Right forelimb (tissue), 1 donor: ENCODE data around the gene IL15RA.
"Not testable (repeated sequence)": the region's sequence is repeated elsewhere in the genome, so short reads cannot be mapped to it uniquely, and the experiment has no call there.

Source experiments
- DNase-seq: peaks from one replicate; pipeline ENCODE4 v3.0.0-alpha.2; 2018

Gene IL15RA

DNA sequence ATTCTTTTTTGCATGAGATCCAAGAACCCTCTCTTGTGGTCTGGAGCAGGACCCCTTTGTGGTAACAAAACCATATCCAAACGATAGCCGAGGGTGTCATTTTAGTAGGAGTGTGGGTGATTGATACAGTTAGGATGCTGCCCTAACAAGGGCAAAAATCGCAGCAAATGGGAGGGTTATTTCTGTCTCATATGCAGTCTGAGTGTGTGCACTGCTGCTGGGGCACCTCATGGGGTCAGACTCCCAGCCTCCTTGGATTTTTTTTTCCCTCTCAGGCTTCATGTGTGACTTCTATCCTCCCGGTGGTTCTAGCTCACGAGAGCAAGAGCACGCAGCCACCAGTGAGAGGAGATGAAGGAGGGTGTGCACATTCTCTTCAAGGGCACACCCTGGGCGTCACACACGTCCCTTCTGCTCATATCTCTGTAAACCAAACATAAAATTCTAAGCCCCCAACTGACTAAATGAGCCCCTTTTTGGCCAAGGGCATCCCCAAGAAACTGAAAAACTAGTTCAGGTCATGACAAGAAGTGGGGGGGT lies 28.6 kb upstream of the IL15RA start:
- DNase-seq: no peak

DNA sequence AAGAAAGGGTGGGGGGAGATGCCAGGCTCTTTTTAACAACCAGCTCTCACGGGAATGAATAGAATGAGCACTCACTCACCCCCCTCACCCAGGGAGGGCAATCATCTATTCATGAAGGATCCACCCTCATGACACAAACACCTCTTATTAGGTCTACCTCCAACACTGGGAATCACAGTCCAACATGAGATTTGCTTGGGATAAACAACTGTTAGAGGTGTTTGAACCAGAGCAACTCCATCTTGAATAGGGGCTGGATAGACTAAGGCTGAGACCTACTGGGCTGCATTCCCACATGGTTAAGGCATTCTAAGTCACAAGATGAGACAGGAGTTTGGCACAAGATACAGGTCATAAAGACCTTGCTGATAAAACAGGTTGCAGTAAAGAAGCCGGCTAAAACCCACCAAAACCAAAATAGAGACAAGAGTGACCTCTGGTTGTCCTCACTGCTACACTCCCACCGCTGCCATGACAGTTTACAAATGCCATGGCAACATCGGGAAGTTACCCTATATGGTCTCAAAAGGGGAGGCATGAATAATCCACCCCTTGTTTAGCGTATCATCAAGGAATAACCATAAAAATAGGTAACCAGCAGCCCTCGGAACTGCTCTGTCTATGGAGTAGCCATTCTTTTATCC lies 27.9 kb upstream of the IL15RA start:
- not testable (repeated sequence) for DNase-seq

DNA sequence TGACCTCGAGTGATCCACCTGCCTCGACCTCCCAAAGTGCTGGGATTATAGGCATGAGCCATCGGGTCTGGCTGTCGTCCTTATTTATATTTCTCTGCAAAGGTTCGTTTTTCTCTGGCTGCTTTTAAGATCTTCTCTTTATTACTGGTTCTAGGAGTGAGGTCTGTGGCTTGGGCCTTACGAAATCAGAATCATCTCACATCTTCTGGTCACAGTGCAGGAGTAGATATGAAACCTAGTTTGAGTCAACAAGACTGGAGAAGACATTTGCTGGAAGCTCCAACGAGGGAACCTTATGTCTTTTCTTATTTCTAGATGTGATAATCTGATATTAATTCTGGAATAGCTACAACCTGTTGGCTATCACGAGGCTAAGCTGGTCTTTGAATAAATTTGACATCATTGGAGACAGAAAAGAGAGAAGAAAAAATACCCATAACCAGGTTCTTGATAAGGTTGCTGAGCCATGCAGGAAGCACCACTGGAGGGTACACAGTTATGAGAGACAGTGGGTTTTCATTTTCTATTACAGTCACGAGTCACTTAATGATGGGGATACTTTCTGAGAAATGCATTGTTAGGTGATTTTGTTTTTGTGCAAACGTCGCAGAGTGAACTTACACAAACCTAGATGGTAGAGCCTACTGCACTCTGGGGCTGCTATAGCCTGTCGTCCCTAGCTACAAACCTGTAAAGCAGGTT lies 25.6 kb upstream of the IL15RA start:
- DNase-seq: no peak

DNA sequence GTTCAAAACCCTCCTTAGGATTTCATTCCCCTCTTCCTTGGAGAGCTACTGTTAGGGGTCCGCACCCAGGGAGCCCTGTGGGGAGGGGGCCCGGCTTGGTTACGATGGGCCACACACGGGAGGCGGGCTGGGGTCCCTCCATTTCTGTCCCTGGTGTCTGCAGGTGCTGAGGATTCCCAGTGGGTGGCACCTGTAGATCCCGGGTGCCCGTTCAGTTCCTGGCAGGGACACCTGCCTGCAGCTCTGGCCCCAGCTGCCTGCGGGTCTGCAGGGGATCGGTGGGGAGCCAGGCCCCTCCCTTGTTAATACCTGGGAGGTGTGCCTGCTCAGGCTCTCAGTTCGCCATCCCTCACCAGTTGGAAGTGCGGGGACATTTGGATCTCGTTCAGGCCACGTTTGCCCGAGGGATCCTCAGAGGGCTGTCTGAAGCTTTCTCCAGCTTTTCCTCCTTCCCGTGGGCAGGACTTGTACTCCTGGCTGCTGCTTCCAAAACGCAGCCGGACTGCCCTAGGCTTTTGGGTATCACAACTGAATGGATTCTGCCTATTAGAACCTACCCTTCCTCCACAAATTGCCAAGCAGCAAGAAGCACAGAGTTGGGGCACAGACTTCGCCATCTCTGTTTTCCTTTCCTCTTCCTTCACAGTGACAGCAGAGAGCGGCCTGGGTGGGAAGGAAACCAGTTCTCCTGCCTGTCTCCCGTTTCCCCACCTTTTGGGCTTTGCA lies 22.3 kb upstream of the IL15RA start:
- DNase-seq: no peak

DNA sequence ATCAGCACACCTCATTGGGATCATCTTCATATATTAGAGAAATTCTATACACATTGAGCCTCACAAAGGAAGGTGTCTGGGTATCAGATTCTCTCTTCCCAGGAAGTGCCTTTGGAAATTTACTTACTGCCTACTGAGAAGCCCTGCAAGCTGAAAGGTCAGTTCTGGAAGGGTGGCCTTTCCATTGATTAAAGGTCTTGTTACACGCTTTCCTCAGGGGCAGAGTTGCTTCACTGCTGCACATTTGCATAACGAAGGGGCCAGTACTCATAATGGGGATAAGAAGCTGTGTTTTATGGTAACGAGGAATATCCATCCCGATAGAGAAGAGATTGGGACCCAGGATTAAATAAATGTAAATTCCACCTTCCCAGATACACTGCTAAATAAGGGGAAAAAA lies 19.4 kb upstream of the IL15RA start:
- DNase-seq: no peak

DNA sequence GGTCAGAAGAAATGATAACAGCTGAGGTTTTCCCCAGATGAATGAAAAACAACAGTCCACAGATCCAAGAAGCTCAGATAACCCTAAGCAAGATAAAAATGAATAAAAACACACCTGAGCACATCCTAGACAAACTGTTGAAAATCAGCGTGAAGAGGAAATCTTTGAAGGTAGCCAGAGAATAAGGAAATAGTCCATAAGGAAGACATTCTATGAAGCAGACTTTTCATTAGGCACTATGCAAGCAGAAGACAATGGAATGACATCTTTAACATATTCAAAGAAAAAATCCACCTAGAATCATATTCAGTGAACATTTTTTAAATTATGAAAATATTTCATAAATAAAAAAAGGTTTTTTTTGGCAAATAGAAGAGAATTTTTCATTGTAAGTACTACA lies 15.1 kb upstream of the IL15RA start:
- DNase-seq: no peak

DNA sequence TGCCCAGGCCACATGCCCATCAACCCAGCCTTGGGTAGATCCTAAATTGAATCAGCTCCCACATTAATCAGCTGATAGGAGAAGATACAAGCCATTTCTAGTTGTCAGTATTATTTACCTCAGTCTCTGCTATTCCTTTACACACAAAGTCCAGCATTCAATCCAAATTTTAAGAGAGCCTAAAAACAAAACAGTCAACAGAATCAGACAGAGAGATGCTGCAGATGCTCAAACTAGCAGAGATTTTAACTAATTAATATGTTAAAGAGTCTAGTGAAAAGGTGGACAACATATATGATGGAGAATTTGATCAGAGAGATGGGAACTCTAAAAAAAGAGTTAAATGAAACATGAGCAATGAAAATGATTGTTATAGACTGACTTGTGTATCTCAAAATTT lies 14.4 kb upstream of the IL15RA start:
- no peak for DNase-seq

DNA sequence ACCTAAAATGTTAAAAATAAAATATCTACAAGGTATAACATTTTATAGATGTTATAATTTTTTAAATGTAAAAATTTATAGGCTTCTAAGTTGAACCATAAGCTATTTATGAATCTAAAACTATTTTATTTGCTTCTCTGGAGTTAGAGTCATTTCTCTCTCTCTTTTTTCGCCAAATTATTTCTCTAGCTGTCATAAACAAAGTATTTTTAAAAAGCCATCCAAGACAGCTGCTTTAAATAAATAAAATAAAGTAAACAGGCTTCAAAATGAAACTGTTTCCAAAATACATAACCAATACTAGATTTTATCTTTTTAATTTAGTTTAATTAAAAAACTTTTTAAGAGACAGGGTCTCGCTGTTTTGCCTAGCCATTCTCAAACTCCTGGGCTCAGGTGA lies 12.4 kb upstream of the IL15RA start:
- no peak for DNase-seq

DNA sequence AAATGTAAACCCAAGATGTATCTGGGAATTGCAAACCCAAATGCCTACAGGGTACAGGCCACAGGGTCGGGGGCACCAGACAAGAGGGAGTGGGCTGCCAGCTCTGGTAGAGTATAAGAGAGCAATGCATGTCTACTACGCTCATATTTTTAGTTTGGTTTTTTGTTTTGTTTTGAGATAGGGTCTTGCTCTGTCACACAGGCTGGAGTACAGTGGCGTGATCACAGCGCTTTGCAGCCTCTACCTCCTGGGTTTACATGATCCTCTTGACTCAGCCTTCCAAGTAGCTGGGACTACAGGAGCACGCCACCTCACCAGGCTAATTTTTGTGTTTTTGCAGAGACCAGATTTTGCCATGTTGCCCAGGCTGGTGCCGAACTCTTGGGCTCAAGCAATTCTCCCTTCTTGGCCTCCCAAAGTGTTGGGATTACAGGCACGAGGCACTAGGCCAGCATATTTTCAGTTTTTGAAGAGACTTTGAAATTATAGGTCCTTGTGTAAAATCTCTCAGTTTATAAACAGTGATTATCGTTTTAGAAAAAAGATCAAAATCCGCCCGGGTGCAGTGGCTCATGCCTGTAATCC lies 11.1 kb upstream of the IL15RA start:
- DNase-seq: no peak

DNA sequence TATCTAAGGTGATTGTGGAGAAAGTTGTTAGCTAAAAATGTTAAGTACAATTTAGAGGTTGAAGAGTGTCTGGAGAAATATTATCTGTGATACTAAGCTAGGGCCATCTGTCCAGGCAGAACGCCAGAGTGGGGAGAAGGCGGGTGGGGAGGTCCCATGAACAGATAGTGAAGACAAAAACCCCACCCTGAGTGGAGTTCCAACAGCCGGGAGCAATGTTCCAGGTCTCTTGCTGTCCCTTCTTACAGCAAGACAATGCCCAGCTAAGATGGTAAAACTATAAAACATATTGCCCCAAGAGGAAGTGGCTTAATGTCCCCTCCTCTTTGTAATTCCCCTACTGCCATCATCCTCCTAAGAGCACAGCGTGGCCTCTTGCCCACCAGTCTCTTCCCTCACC lies 10.4 kb upstream of the IL15RA start:
- DNase-seq: no peak

DNA sequence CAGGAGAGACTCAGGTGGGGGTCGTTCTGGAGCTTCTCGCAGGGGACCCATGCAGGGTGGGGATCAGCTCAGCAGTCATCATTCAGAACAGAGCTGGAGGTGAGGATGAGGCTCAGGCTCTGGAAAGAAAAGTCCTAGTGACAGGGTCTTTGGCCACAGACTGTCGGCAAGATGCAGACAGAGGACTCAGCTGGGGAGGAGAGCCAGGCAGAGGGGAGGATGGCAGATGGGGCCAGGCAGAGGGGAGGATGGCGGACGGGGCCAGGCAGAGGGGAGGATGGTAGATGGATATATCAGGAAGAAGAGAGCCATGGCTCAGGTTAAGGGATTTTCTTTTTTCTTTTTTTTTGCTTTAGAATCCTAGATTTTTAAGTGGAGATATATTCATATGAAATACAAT lies 7.7 kb upstream of the IL15RA start:
- DNase-seq: no peak

DNA sequence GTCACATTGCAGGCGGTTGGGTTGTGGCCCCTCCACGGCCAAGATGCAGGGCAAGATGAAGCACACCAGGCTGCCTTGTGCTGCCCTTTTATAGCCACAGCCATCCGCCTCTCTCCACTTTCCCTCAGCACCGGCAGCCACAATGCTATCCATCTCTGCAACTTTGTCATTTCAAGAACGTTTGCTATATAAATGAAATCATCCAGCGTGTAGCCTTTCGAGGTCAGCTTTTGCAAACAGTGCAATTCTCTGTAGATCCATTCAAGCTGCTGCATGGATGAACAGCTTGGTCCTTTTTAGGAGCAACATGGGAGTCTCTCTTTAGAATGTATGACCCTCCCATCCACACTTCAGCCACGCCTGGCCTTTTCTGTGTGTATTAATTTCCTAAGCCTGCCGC lies 6.4 kb upstream of the IL15RA start:
- no peak for DNase-seq

DNA sequence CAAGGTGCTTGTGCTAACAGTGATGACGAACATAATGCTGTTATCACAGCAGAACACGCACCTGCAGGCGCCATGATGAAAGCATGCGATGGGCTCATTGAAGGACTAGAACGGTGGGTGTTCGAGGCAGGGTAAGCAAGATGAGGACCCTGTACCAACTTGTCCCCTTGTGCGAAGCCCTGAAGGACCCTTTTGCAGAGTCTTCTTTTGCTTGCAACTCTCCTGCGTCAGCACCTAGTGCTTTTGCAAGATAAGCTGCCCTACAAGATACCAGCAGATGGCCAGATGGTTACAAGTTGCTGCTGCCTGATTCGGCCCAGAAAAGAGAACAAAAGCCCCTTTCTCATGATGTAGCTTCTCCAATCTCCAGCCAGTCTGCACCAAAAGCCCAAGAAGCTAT lies 4.2 kb upstream of the IL15RA start:
- no peak for DNase-seq

DNA sequence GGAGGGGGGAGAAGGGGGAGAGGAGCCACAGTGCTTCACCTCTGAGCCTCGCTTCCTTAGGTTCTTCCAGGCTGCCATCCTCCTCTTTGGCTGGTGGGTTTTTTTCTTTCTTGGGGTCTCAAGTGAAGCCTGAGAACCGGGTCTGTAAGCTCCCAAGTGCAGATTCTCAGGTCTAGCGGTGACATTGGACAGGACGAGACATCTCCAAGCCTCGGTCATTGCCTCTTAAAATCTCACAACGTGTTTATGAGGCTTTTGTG lies 817 bp upstream of the IL15RA start:
- DNase-seq: no peak

DNA sequence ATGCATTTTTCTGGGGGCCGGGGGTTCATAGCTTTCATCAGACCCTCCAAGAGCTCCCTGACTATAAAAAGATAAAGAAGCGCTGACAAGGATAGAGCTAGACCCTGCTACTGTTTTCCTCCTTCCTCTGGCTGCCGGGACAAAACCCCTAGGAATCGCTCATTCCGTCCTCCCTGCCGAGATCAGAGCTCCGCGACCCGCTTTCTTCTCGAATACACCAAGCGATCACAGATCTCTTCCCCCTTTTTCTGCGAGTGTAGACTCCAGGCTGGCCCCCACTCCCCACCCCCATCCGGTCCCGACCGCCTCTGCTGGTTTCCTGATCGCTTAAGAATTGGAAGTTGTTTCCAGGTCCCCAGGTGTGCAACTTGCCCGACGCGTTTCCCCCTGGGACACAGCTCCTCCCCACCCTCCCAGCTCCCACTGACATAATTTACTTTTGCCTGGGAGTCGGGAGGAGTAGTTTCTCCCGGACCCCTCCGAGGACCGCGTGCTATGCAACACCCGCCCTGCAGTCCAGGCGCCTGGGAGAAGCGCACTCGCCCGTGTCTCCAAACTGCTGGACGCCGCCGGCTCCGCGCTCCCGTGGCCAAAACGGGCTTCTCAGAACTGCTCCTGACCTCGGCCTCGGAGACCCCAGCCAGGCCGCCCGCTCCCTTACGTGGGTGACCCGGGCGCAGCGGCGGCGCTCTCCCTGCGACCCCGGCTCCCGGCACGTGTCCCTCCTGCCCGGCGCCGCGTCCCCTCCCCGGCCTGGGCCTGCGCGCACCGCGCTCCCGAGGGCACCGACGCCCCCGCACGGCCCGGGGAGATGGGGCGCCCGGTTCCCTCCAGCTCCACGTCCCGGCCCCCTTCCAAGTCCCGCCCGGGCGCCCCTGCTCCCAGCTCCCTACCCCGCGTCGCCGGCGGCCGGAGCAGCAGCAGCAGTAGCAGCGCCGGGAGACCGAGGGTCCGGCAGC lies 552 bp downstream of the IL15RA start:
- peak; percentile 49 for DNase-seq

DNA sequence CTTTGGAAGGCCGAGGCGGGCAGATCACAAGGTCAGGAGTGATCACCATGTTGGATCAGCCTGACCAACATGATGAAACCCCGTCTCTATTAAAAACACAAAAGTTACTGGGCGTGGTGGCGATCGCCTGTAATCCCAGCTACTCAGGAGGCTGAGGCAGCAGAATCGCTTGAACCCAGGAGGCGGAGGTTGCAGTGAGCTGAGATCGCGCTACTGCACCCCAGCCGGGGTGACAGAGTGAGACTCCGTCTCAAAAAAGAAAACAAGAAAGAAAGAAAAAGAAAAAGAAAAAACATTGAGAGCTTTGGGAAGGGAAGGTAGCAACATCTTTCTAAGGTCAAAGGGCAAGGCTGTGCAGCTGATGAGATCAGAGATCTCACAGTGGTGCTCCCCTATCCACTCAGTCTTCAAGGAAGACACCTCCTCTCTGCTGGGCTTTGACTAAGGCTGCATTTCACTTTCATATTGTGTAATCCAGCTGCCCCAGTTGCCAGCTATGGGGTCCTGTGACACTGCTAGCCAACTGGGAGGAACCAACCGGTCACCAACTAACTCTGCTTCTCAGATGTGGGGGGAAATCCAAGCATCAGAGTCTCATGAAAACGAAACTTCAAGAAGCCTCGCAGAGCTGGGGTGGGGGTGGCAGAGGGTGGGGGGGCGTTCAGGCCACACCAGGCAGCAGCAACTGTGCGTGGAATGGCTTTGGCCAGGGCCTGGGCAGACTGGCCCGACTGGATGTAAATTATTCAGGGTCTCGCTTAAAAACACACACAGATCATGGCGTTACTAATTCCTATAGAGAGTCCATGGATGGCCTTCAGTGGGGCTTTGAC lies 1.5 kb downstream of the IL15RA start:
- DNase-seq: no peak

DNA sequence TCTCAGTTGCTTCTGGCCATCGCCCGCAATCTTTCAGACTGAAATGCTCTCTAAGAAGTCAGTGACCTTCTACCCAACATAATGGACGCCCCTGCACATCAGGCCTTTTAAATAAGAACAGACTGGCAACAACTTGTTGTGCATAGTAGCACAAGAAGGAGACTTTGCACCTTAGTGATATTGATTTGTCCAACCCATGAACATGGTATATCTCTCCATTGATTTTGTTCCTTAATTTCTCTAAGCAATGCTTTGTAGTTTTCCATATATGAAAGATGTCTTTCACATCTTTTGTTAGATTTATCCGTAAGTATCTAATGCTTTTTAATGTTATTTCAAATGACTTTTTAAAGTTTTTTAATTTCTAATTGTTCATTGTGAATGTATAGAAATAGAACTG lies 4.3 kb downstream of the IL15RA start:
- DNase-seq: no peak

DNA sequence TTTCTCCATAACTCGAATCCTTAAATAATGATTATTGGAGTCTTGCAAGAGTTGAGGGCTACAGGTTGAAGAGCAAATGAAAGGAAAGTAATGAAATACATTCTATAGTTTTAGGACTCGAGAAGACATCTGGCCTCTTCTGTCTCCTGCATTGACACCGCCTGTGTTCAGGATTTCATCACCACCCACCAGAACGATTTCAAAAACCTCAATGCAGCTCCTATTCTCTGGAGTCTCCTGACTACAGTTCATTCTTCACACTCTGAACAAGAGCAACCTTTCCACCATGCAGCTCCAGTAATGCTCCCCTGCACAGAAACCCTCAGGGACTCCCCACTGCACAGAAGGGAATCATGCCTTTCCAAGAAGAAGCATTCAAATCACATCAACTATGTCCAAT lies 5.5 kb downstream of the IL15RA start:
- no peak for DNase-seq

DNA sequence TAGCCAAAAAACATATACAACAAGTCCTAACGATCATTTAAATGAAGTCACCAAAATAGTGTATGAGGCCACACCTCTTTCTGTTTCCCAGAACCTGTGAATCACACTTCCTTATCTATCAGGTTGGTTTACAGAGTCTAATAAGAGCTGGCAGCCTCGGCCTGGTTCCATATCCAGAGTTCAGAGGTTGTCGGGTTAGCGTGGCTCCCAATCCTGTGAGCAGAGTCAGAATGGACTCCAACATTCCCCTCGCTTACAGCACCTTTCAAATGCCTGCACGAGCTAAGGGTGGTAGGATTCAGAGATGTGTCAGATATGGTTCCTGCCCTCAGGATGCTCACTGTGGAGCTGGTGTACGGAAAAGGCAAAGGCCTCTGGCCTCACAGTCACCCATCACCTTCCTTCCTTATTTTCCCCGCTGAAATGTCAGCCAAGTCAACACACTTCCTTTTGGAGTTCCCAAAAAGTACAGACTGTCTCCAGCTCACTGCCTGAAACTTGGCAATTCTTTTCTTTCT lies 6.0 kb downstream of the IL15RA start:
- DNase-seq: no peak

DNA sequence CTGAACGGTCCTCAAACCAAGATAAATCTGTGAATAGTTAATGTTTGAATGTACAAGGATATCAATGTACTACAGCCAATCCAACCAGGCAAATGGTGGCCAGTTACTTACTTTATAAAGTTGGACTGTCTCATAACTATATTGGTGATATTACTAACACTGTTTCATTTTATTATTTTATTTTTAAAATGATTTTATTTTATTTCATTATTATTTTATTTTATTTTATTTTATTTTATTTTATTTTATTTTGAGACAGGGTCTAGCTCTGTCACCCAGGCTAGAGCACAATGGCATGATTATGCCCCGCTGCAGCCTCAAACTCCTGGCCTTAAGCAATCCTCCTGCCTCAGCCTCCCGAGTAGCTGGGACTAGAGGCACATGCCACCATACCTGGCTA lies 6.8 kb downstream of the IL15RA start:
- DNase-seq: no peak

DNA sequence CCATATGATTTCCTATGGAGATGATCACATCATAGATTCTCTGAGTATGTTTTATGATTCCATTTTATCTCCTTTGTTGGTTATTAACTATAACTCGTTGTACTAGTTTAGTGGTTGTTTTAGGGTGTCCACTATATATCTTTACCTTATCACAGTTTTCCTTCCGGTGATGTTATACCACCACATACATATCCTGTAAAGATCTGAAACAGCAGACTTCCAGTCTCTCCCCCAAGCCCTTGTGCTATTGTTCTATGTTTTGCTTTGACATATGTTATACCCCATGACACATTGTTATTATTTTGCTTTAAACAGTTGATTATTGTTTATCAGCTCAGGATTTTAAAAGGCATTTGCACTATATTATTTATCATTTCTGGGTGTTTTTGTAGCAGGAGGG lies 7.3 kb downstream of the IL15RA start:
- no peak for DNase-seq
